Lung (tissue), 12 donors: ENCODE results near the gene RGSL1. TPM values are rescaled to one million over a fixed set of nuclear protein-coding genes. Genes with fewer than 3 reads are reported as not detected.

Experiments
- ATAC-seq: fragments of 200-7000 bp; cut with Tn5 transposase; one replicate; pipeline ENCODE4 v1.9.1; 2020; ENCODE audit warnings: moderate number of reproducible peaks; ENCODE audit not compliant: insufficient read depth, low FRiP score
- DNase-seq, 3 donors: peaks; one replicate each; pipeline ENCODE4 v3.0.0-alpha.2; 2013 to 2017
- H3K27ac ChIP-seq, 2 donors: one replicate each; pipeline ENCODE4 v1.5.1; 2013; ENCODE audit warnings: mild to moderate bottlenecking in 2 of 2, moderate library complexity in 2 of 2, control low read depth in 1 of 2, inconsistent platforms in 1 of 2, low read depth in 1 of 2, low read length in 1 of 2
- H3K27me3 ChIP-seq, 3 donors: one replicate each; pipeline ENCODE4 v1.5.1; 2013; ENCODE audit warnings: low read length in 2 of 3; ENCODE audit not compliant: control insufficient read depth in 3 of 3, insufficient read depth in 3 of 3
- H3K36me3 ChIP-seq, 4 donors: one replicate each; pipeline ENCODE4 v1.5.1; 2013; ENCODE audit warnings: low read length in 4 of 4, mild to moderate bottlenecking in 1 of 4, moderate library complexity in 1 of 4; ENCODE audit not compliant: control insufficient read depth in 4 of 4, insufficient read depth in 4 of 4
- H3K4me1 ChIP-seq, 5 donors: one replicate each; pipeline ENCODE4 v1.5.1; 2013; ENCODE audit warnings: low read length in 5 of 5, mild to moderate bottlenecking in 2 of 5, moderate library complexity in 1 of 5; ENCODE audit not compliant: control insufficient read depth in 5 of 5, insufficient read depth in 5 of 5
- H3K4me3 ChIP-seq: one replicate; pipeline ENCODE4 v1.5.1; 2013; ENCODE audit warnings: mild to moderate bottlenecking, control low read depth, moderate library complexity
- H3K9ac ChIP-seq, 2 donors: one replicate each; pipeline ENCODE4 v1.5.1; 2013; ENCODE audit warnings: low read length in 2 of 2, control low read depth in 1 of 2; ENCODE audit not compliant: insufficient read depth in 1 of 2
- H3K9me3 ChIP-seq, 4 donors: one replicate each; pipeline ENCODE4 v1.5.1; 2013; ENCODE audit warnings: low read length in 3 of 4, mild to moderate bottlenecking in 1 of 4, moderate library complexity in 1 of 4; ENCODE audit not compliant: control insufficient read depth in 4 of 4, insufficient read depth in 3 of 4
- WGBS, 2 donors: extraction: QIAGEN DNeasy Blood & Tissue Kit; methylation state at CpG; one replicate each; pipeline ENCODE4 v1.1.7; 2013; 5-methylcytosine and 5-hydroxymethylcytosine counted together
- polyA plus RNA-seq, 2 donors: library from polyadenylated mRNA; stranded (reverse); fragments of 200-250 nt; gene quantifications; one replicate each; pipeline ENCODE4 v1.2.1, GENCODE V29; 2013
- total RNA-seq, 2 donors: library from RNA; depleted of rRNA in 1 of 2; stranded (reverse); fragments of >200 nt in 1 of 2; gene quantifications; one replicate each; pipeline ENCODE4 v1.2.1, GENCODE V29; 2014 to 2021
- TF ChIP-seq, protein P1 (sequence below): IDR thresholded peaks from 2 replicates; pipeline ENCODE4 v1.5.1; 2012; ENCODE audit warnings: mild to moderate bottlenecking; ENCODE audit errors: control extremely low read depth, extremely low read depth
- donor health status: control.
- donor health status: control.
- donor health status: Bipolar disorder and iron deficiency.
- donor health status: healthy.
- donor health status: DM: yes; HTN: yes; CAD: no.

Gene RGSL1
- total and polyA plus RNA-seq, 4 donors: 0.13 TPM; not detected in 3

DNA sequence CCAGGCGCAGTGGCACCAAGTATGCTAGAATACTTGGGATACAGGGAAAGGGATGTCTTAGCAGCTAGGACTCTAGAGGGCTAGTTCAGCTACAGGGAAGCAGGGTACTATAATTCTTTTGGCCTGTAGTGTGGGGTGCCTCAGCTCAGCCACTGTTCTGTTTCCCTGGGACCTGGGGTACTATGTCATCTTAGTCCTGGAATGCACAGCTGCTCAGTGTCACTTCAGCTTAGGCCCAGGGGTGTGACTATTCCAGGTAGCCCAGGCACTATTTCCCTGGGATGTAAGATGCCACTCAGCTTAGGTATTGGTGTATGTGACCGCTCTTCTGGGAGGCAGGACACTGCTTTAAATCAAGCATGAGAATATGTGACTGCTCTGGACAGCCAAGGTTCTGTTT, 34.1 kb downstream of the RGSL1 start:
- TF ChIP-seq, protein P1, sequence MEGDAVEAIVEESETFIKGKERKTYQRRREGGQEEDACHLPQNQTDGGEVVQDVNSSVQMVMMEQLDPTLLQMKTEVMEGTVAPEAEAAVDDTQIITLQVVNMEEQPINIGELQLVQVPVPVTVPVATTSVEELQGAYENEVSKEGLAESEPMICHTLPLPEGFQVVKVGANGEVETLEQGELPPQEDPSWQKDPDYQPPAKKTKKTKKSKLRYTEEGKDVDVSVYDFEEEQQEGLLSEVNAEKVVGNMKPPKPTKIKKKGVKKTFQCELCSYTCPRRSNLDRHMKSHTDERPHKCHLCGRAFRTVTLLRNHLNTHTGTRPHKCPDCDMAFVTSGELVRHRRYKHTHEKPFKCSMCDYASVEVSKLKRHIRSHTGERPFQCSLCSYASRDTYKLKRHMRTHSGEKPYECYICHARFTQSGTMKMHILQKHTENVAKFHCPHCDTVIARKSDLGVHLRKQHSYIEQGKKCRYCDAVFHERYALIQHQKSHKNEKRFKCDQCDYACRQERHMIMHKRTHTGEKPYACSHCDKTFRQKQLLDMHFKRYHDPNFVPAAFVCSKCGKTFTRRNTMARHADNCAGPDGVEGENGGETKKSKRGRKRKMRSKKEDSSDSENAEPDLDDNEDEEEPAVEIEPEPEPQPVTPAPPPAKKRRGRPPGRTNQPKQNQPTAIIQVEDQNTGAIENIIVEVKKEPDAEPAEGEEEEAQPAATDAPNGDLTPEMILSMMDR: no peak
- whole genome bisulfite sequencing, 2 donors: 94% methylated on average over 2 of the region's 2 CpGs
- DNase-seq (no peak), ATAC-seq (no peak)
- no peaks in the 10 kb centered on the region for H3K36me3 ChIP-seq
- no peak overlapping the region for H3K9ac ChIP-seq
- no peak overlapping the region for H3K4me3 ChIP-seq
- no peaks in the 10 kb centered on the region for H3K9me3 ChIP-seq
- no peaks in the 10 kb centered on the region for H3K27me3 ChIP-seq
- no peak overlapping the region for H3K27ac ChIP-seq
- H3K4me1 ChIP-seq: no peaks in the 10 kb centered on the region

DNA sequence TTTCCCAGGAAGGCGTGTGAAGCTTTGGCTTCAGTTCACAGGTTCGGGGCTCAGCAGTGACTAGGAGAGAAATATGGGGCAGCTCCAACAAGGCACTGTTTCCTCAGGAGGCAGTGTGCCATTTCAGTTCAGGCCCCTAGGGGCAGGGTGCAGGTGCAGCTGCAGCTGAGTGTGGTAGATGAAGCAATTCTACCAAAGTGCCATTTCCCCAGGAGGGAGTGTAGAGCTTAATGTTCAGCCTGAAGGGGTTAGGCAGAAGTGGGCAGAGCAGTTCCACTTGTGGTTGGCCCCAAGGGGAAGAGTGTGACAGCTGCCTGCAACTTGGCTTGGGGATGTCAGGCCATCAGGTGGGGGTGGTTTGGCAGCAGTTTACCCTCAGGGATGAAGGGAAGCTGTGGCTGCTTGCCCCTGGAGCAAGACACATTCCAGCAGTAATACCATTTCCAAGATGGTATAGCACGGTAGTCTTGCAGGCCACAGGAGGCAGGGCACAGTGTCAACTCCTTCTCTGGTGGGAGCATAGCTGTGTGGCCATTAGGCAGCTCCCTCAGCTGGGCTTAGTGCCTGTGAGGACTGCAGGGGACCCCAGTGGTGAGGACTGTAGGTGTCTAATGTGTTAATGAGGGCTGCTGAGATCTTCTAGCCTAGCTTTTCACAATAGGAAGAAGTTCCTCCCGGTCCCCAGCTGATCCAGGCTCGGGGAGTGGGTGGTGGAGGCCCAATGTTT, 34.7 kb downstream of the RGSL1 start:
- Histone ChIP-seq H3K4me3 (no peak overlapping the region), H3K27me3 (no peaks in the 10 kb centered on the region), H3K9me3 (no peaks in the 10 kb centered on the region), H3K4me1 (no peaks in the 10 kb centered on the region), H3K9ac (no peak overlapping the region), H3K27ac (no peak overlapping the region), H3K36me3 (no peaks in the 10 kb centered on the region)
- TF ChIP-seq, protein P1: no peak
- DNase-seq (peak in 1 of 3 donors; percentile 1), ATAC-seq (no peak)
- WGBS, 2 donors: 37 to 50% methylated on average over 5 of the region's 5 CpGs

DNA sequence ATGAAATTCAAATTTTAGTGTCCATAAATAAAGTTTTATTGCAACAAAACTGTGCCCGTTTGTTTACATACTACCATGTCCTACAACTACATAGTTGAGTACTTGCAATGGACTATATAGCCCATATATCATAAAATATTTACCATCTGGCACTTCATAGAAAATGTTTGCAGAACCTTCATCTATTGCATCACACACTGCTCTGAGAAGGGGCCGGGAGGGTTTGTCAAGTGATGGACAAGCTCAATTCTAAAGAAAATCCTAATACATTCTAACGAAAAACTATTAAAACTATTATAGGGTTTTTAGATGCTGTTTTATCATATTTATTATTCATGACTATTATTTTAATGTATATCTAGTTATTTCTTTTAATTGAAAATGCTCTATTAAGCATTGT, 35.9 kb downstream of the RGSL1 start:
- DNase-seq: no peak
- Histone ChIP-seq H3K4me1 (no peaks in the 10 kb centered on the region), H3K9me3 (no peaks in the 10 kb centered on the region), H3K36me3 (no peaks in the 10 kb centered on the region), H3K9ac (no peak overlapping the region), H3K27ac (no peak overlapping the region), H3K27me3 (no peaks in the 10 kb centered on the region), H3K4me3 (no peak overlapping the region)
- WGBS, 2 donors: 73 to 74% methylated on average over 3 of the region's 3 CpGs
- TF ChIP-seq, protein P1: no peak
- ATAC-seq: no peak

DNA sequence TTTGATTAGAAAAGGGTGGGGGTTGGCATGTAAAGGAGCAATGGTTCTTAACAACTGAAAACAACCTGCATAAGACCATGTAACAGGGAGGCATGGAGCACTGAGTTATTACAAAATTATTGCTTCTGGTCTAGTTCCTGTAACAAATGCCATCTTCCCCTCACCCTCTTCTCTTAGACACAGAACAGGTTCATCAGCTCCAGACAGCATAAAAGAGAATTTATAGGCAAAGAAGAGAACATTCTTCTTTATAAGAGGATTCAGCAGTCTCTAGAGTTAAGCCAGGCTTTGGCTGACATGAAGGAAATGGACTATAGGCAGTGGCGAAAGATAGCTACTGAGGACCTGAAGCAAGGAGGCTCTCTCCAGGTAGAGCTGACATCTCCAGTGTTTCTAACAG, 38.9 kb downstream of the RGSL1 start:
- Histone ChIP-seq H3K27ac (no peak overlapping the region), H3K9me3 (no peaks in the 10 kb centered on the region), H3K9ac (no peak overlapping the region), H3K4me3 (no peak overlapping the region), H3K36me3 (no peaks in the 10 kb centered on the region), H3K4me1 (no peaks in the 10 kb centered on the region), H3K27me3 (no peaks in the 10 kb centered on the region)
- DNase-seq (no peak), ATAC-seq (no peak)
- 93 to 96% methylated on average over 1 of the region's 1 CpG for WGBS, 2 donors
- TF ChIP-seq, protein P1: no peak
